Hematopoietic multipotent progenitor cell treated with erythropoietin and hydrocortisone succinate and interleukin-3 and kit ligand, for 6 days (in vitro differentiated cells): ENCODE measurements around the gene ADARB1.
A peak's percentile ranks its signal among the peaks of the same experiment; 100 is the strongest.

Source experiments
- DNase-seq: peaks from one replicate; pipeline ENCODE4 v3.0.0-alpha.2; 2015

The ADARB1 gene

DNA sequence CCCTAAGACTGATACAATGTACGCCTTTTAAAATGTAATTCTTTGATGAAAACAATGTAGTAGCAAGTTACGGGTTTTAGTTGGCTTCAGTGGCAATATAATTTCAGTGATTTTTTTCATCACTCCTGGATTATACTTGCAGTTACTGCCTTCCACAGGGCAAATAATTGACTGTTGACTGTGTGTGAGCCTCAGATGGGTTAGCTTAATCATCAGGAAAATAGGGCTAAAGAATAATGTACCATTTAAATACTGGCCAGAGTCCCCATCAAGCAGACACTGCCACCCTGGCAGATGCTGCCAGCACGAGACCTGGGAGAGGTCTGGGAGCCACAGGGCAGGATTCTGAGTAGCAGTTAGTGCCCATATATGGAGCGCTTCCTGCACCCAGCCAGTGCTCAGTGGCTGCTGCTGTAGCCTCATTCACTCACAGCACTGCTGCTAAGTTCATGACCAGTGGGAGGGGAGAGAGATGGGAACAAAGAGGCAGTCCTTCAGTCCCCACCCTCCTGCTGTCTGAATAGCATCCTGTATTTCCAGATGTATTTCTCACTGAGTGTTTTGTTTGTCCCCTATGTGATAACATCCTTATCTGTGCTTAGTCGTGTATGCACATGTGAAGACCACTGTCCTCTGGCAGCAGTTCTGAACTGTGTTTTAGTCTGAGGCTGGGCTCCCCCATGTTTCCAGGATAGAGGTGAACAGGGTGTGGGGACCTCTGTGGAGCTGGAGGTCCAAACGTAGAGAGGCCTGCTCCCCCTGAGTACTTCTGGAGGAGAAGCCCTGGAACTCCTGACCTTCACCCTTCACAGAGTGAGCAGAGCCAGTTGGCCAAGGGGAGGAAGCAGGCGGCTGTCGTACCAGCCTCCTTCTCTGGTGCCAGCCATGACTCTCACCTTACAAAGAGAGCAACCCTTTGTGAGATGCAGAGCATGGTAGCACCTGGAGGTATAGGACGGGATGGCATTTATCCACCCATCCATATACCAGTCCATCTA lies 80.4 kb downstream of the ADARB1 start:
- peak; percentile 80 for DNase-seq

DNA sequence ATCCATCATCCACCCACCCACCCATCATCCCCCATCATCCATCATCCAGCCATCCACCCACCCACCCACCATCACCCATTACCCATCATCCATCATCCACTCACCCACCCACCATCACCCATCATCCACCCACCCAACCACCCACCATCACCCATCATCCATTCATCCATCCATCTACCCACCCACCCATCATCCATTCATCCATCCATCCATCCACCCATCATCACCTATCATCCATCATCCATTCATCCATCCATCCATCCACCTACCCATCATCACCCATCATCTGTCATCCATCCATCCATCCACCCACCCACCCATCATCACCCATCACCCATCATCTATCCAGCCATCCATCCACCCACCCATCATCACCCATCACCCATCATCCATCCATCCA lies 81.5 kb downstream of the ADARB1 start:
- DNase-seq, result no peak

GRCh38 chr21:45156459-45156858 lies 82.1 kb downstream of the ADARB1 start:
- no peak for DNase-seq

GRCh38 chr21:45157932-45158331 lies 83.6 kb downstream of the ADARB1 start:
- no peak for DNase-seq

DNA sequence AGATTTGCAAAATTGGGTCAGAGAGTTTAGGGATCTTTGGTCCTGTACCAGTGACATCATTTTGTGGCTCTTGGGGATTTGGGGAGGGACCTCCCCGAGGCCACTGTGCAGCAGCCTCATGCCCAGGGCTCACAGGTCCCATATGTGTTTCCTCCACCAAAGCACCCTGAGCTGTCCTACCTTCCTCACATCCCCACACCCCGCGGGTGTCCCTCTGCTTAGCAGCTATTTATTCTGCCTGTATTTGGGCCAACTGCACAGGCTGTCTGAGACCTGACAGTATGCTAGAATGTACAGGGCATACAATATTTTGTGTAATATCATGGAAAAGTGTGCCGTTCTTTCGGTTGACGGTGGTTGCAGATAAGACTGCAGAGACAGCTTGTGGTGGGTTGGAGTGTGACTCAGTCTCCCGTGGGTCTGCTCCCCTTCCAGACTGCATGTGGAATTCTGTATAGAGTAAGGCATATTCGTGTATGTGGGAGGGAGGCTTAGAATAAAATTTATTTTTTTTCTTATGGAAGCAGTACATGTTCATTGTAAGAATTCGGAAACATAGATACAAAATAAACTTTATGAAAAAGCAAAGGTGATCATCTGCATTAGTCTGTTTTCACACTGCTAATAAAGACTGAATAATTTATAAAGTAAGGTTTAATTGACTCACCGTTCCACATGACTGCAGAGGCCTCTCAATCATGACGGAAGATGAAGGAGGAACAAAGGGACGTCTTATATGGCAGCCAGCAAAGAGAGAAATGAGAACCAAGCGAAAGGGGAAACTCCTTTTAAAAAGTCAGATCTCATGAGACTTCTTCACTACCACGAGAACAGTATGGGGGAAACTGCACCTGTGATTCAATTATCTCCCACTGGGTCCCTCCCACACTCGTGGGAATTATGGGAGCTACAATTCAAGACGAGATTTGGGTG lies 84.4 kb downstream of the ADARB1 start:
- DNase-seq, result no peak

GRCh38 chr21:45160198-45160597 lies 85.8 kb downstream of the ADARB1 start:
- no peak for DNase-seq

DNA sequence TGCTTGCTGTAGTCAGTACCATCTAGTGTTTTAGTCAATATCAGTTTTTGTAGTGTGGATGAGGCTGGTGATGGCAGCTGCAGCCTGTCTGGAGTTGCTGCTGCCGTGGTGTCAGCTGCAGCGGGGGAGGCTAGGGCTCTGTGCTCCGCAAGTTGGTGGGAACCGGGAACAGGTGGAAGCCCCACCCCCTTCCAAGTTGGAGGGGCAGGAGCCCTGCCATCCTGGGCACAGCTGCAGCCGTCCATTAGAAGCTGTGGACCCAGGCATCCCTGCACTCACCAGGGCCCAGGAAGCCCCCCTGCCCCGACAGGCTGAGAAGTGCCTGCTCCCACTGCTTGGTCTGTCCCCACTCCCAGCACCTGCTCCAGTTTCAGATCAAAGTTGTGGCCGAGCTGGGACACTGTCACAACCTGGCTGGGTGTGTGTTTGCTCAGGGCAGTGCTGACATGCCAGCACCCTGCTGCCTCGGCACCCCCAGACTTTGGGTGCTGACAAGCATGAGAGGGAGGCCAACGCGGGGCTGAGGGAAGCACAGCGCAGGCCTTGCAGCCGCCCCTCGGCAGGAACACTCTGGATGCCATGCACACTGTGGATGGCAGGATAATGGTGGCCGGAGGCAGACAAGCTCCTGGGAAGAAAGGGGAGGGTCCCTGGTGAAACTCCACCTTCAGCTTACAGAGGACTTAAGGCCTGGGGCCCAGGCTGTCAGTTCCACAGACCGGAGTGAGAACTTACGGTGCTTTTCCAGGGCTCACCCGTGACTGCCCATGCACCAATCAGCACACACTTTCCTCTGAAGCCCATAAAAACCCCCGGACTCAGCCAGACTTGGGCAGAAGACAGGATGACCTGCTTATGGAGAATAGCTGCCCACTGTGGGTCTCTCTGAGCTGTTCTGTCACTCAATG lies 86.9 kb downstream of the ADARB1 start:
- DNase-seq, result no peak

GRCh38 chr21:45162115-45162514 lies 87.7 kb downstream of the ADARB1 start:
- no peak for DNase-seq

GRCh38 chr21:45162809-45163208 lies 88.4 kb downstream of the ADARB1 start:
- DNase-seq, result no peak

GRCh38 chr21:45163413-45164123 lies 89.2 kb downstream of the ADARB1 start:
- DNase-seq, result no peak

DNA sequence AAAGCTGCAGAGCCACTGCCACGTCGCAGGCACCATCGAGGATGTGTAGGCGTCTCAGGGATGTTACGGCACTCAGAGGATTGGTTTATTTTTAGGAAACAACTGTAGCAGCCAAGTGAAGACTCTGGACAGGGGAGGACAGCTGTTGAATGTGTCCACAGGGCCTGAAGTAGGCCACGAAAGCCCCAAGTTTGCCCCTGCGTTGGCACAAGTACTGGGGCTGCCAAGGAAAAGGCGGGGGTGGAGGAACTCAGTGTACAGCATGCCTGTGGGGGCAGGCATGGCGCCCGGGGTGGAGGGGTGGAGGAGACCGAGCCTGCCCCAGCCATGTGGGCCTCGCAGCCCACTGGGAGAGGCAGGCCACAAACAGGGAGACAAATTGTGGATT lies 89.7 kb downstream of the ADARB1 start:
- no peak for DNase-seq

GRCh38 chr21:45164838-45165237 lies 90.5 kb downstream of the ADARB1 start:
- no peak for DNase-seq

DNA sequence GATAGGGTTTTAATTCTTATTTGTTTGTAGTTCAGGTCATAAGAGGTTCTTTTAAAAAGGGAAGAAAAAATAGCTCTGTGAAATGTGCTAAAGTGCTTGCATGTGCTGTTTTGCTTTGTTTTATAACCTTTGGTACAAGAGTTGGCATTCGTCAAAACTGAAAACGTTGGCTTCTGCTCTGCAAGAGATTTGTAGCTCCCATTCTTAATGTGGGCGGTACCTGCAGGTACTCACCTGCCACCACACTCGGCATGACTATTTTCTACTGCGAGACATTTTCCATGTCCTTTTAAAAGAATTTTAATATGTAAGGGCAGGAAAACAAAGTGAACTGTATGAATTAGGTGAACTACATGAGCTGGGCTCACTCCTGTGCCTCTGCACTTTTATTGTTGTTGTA lies 92.6 kb downstream of the ADARB1 start:
- DNase-seq, result no peak

GRCh38 chr21:45167796-45168222 lies 93.4 kb downstream of the ADARB1 start:
- DNase-seq, result peak; percentile 67

GRCh38 chr21:45168522-45168921 lies 94.1 kb downstream of the ADARB1 start:
- DNase-seq, result peak; percentile 27

DNA sequence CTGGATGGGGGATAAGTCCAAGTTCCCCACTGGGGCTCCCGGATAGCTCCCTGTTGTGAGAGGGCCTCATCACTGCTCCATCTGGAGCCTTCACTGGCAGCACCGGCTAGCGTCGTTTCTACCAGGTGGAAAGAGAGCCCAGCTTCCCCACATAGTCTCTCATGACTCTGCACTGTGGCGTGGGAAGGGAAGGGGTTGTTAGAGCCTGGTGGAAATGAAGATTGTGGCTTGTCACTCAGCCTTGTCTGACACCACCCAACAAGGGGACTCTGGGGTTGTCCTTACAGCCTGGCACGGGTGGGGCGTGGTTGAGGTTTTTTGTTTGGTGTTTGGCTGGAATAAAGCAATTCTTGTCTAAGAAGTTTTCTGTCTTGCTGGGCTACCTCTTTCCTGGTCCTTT lies 94.6 kb downstream of the ADARB1 start:
- peak; percentile 90 for DNase-seq

DNA sequence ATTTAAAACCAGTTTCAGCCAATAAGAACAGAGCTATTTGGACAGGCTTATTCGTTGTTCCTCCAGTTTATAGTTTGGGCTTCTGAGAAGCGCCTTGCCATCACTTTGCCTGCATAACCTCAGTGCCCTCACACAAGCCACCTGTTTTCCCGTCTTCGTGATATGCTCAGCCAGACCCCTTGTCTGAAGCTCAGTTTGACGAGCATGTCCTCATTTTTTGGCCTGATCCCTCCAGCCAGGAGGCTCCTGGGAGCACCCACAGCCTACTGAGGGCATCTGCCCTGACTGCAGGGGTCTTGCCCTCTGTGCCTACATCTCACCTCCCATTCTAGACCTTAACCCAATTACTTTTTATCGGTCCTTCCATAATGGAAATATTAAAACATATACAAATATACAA lies 95.3 kb downstream of the ADARB1 start:
- no peak for DNase-seq

- DNase-seq, result no peak
Measured at GRCh38 chr21:45170987-45171386, 96.6 kb downstream of the ADARB1 start.

- DNase-seq, result no peak
Measured at GRCh38 chr21:45172420-45172819, 98.0 kb downstream of the ADARB1 start.

- no peak for DNase-seq
Measured at GRCh38 chr21:45175326-45176095, 101.1 kb downstream of the ADARB1 start.

DNA sequence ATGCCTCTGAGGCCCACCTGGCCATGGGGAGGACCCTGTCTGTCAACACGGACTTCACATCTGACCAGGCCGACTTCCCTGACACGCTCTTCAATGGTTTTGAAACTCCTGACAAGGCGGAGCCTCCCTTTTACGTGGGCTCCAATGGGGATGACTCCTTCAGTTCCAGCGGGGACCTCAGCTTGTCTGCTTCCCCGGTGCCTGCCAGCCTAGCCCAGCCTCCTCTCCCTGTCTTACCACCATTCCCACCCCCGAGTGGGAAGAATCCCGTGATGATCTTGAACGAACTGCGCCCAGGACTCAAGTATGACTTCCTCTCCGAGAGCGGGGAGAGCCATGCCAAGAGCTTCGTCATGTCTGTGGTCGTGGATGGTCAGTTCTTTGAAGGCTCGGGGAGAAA lies 101.8 kb downstream of the ADARB1 start:
- no peak for DNase-seq
